HepG2 (cell line): ENCODE results near the gene ANKRD61. TPM values are rescaled to one million over a fixed set of nuclear protein-coding genes. Genes with fewer than 3 reads are reported as not detected.

Experiments used
- CENPT ChIP-seq: sonication (generic); formaldehyde crosslinking; IDR thresholded peaks from 2 replicates; pipeline ENCODE4 v1.8.0; 2022; ENCODE audit warnings: low read depth, mild to moderate bottlenecking, moderate library complexity, missing genetic modification reagents
- CSRNP2 ChIP-seq: sonication (generic); formaldehyde crosslinking; conservative IDR thresholded peaks from 2 replicates; pipeline ENCODE4 v1.8.0; 2022; ENCODE audit warnings: low read depth, missing genetic modification reagents
- DMAP1 ChIP-seq: IDR thresholded peaks from 2 replicates; pipeline ENCODE4 v1.6.1; 2016
- GRHL1 ChIP-seq: sonication (generic); formaldehyde crosslinking; conservative IDR thresholded peaks from 2 replicates; pipeline ENCODE4 v1.8.0; 2022; ENCODE audit warnings: missing genetic modification reagents
- KDM5A ChIP-seq: fragments of 200-600 bp; sonication (generic); IDR thresholded peaks from 2 replicates; pipeline ENCODE4 v1.7.0; 2018; ENCODE audit warnings: antibody characterized with exemption, mild to moderate bottlenecking, low read length, borderline replicate concordance
- MATR3 ChIP-seq: sonication (generic); formaldehyde crosslinking; IDR thresholded peaks from 2 replicates; pipeline ENCODE4 v1.4.0; 2020; ENCODE audit warnings: missing genetic modification reagents
- PRDM10 ChIP-seq: sonication (generic); formaldehyde crosslinking; IDR thresholded peaks from 2 replicates; pipeline ENCODE4 v1.4.0; 2020; ENCODE audit warnings: low read depth, missing genetic modification reagents
- RBFOX2 ChIP-seq: fragments of 200-400 bp; formaldehyde crosslinking; IDR thresholded peaks from 2 replicates; pipeline ENCODE4 v1.6.1; 2017; ENCODE audit warnings: low read depth, mild to moderate bottlenecking, low read length
- SPEN ChIP-seq: sonication (generic); formaldehyde crosslinking; IDR thresholded peaks from 2 replicates; pipeline ENCODE4 v1.5.1; 2020; ENCODE audit warnings: low read depth, mild to moderate bottlenecking, missing genetic modification reagents
- TFDP1 ChIP-seq: IDR thresholded peaks from 2 replicates; pipeline ENCODE4 v1.6.1; 2016; ENCODE audit warnings: missing compliant biosample characterization, missing genetic modification reagents, borderline replicate concordance
- TFDP2 ChIP-seq: sonication (generic); formaldehyde crosslinking; IDR thresholded peaks from 2 replicates; pipeline ENCODE4 v1.4.0; 2020; ENCODE audit warnings: missing genetic modification reagents
- TRAFD1 ChIP-seq: sonication (generic); formaldehyde crosslinking; IDR thresholded peaks from 2 replicates; pipeline ENCODE4 v1.5.1; 2020; ENCODE audit warnings: missing genetic modification reagents, mild to moderate bottlenecking, borderline replicate concordance
- ZBTB42 ChIP-seq: sonication (generic); formaldehyde crosslinking; IDR thresholded peaks from 2 replicates; pipeline ENCODE4 v1.5.0; 2020; ENCODE audit warnings: mild to moderate bottlenecking, missing genetic modification reagents
- ZMYM2 ChIP-seq: sonication (generic); formaldehyde crosslinking; IDR thresholded peaks from 2 replicates; pipeline ENCODE4 v1.8.0; 2022; ENCODE audit warnings: mild to moderate bottlenecking, missing genetic modification reagents
- ZNF354B ChIP-seq: sonication (generic); formaldehyde crosslinking; IDR thresholded peaks from 2 replicates; pipeline ENCODE4 v1.8.0; 2022; ENCODE audit warnings: mild to moderate bottlenecking, missing genetic modification reagents
- ZNF605 ChIP-seq: sonication (generic); formaldehyde crosslinking; IDR thresholded peaks from 2 replicates; pipeline ENCODE4 v1.8.0; 2022; ENCODE audit warnings: mild to moderate bottlenecking, missing genetic modification reagents
- ZNF724P ChIP-seq: sonication (generic); formaldehyde crosslinking; IDR thresholded peaks from 2 replicates; pipeline ENCODE4 v1.8.0; 2022; ENCODE audit warnings: missing genetic modification reagents, borderline replicate concordance
- polyA plus RNA-seq, 8 experiments: library from polyadenylated mRNA; depleted of rRNA in 3 of 8; stranded (reverse) in 7 of 8; unstranded in 1 of 8; fragments of >200 nt; fragmentation: Illumina TruSeq in 4 of 8; extraction: Trizol in 4 of 8; gene quantifications; 2 replicates each; pipeline versions ENCODE4 v1.2.1 to v1.2.3, GENCODE V29; 2011 to 2016; ENCODE audit warnings: low read depth in 4 of 8, missing spikeins in 1 of 8, mixed read lengths in 1 of 8; ENCODE audit not compliant: insufficient read depth in 1 of 8
- total RNA-seq, 5 experiments: library from RNA; depleted of rRNA; stranded (reverse); fragments of >200 nt; fragmentation: Illumina TruSeq; extraction: Trizol; gene quantifications; 2 replicates each; pipeline ENCODE4 v1.2.3, GENCODE V29; 2016; ENCODE audit warnings: low read depth in 1 of 5

ANKRD61 gene
- total and polyA plus RNA-seq, 2 of the 13 experiments (the other 11 are each of a cell fraction or from before 2014, with no cell fraction given), result 0.13 TPM; not detected in 1

- TF ChIP-seq GRHL1 (CRISPR knock-in tag), result no peak
- TF ChIP-seq ZNF724P (CRISPR knock-in tag), result no peak
- TF ChIP-seq RBFOX2, result no peak
- no peak for TF ChIP-seq SPEN (CRISPR knock-in tag)
- TF ChIP-seq TFDP1 (CRISPR knock-in tag), result 0 out of 2 replicates have a peak, but pooled peaks have one; percentile 21
- 0 out of 2 replicates have a peak, but pooled peaks have one; percentile 41 for TF ChIP-seq DMAP1 (CRISPR knock-in tag)
- TF ChIP-seq KDM5A, result no peak
- TF ChIP-seq TFDP2 (CRISPR knock-in tag), result no peak
- no peak for TF ChIP-seq ZNF354B (CRISPR knock-in tag)
- TF ChIP-seq ZMYM2, result peak; percentile 66; the same call in 1 of the 2 replicates
- no peak for TF ChIP-seq ZBTB42 (CRISPR knock-in tag)
- no peak for TF ChIP-seq MATR3
- 0 out of 2 replicates have a peak, but pooled peaks have one; percentile 28 for TF ChIP-seq PRDM10 (CRISPR knock-in tag)
- TF ChIP-seq CENPT, result no peak
- TF ChIP-seq CSRNP2 (CRISPR knock-in tag), result no peak
- TF ChIP-seq TRAFD1 (CRISPR knock-in tag), result no peak
- TF ChIP-seq ZNF605 (CRISPR knock-in tag), result no peak
These were observed 26.3 kb downstream of the ANKRD61 start (continued) for GRCh38 chr7:6057316-6058129.
